Effector memory CD4-positive, alpha-beta T cell (primary cell): ENCODE results near the gene VIPR2.

Source experiments
- DNase-seq, 3 donors: peaks; one replicate each; pipeline ENCODE4 v3.0.0-alpha.2; 2020
- H3K27ac ChIP-seq: 2 replicates; pipeline ENCODE4 v1.7.0; 2013; ENCODE audit warnings: mild to moderate bottlenecking, low read length, moderate library complexity; ENCODE audit not compliant: insufficient read depth, poor library complexity, severe bottlenecking
- H3K27me3 ChIP-seq: replicated peaks from 2 replicates; pipeline ENCODE4 v1.7.0; 2013; ENCODE audit warnings: mild to moderate bottlenecking, low read length; ENCODE audit not compliant: insufficient read depth, control insufficient read depth, poor library complexity, severe bottlenecking
- H3K36me3 ChIP-seq: 2 replicates; pipeline ENCODE4 v1.7.0; 2013; ENCODE audit warnings: mild to moderate bottlenecking, low read length, moderate library complexity; ENCODE audit not compliant: control insufficient read depth, insufficient read depth
- H3K4me1 ChIP-seq: 2 replicates; pipeline ENCODE4 v1.7.0; 2013; ENCODE audit warnings: low read length, mild to moderate bottlenecking; ENCODE audit not compliant: control insufficient read depth, insufficient read depth, poor library complexity, severe bottlenecking
- H3K4me3 ChIP-seq: 2 replicates; pipeline ENCODE4 v1.7.0; 2013; ENCODE audit warnings: low read length, low read depth, mild to moderate bottlenecking; ENCODE audit not compliant: insufficient read depth, poor library complexity, severe bottlenecking
- H3K9me3 ChIP-seq: 2 replicates; pipeline ENCODE4 v1.7.0; 2013; ENCODE audit warnings: mild to moderate bottlenecking, low read length, moderate library complexity; ENCODE audit not compliant: control insufficient read depth

VIPR2 gene

DNA sequence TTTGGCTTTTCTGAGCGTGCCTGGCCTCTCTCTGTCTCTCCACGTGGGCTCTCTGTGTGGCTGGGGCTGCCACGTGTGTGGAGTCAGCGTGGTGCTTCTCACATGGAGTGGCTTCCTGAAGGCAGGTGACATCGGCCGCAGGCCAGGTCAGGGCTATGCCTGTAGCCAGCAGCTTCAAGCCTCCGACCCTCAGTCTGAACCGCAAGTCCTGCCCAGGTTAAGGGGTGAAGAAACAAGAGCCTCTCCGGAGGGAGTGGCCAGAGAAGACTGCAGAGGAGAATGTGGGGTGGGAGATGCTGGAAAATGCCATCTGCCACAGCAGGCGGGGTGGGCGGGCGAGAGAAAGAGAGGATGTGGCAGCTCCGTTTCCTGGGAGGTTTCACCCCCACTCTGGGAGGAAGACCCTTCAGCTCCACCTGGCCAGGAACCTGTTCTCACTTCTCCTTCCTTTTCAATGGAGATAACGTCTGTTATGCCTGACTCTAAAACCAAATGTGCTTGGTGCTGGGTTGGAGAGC, 14.3 kb upstream of the VIPR2 start:
- H3K27ac ChIP-seq, result no peak overlapping the region
- H3K27me3 ChIP-seq, result no peaks in the 10 kb centered on the region
- H3K36me3 ChIP-seq, result no peaks in the 10 kb centered on the region
- H3K9me3 ChIP-seq, result no peaks in the 10 kb centered on the region
- no peaks in the 10 kb centered on the region for H3K4me1 ChIP-seq
- DNase-seq, result no peak
- H3K4me3 ChIP-seq, result no peak overlapping the region

GRCh38 chr7:159158125-159158887, 13.6 kb upstream of the VIPR2 start:
- no peaks in the 10 kb centered on the region for H3K9me3 ChIP-seq
- no peaks in the 10 kb centered on the region for H3K4me1 ChIP-seq
- no peak for DNase-seq
- no peaks in the 10 kb centered on the region for H3K27me3 ChIP-seq
- no peaks in the 10 kb centered on the region for H3K36me3 ChIP-seq
- H3K27ac ChIP-seq, result no peak overlapping the region
- no peak overlapping the region for H3K4me3 ChIP-seq

- no peak overlapping the region for H3K27ac ChIP-seq
- H3K27me3 ChIP-seq, result no peaks in the 10 kb centered on the region
- no peaks in the 10 kb centered on the region for H3K4me1 ChIP-seq
- DNase-seq, result no peak
- no peaks in the 10 kb centered on the region for H3K9me3 ChIP-seq
- no peaks in the 10 kb centered on the region for H3K36me3 ChIP-seq
- H3K4me3 ChIP-seq, result no peak overlapping the region
Measured at GRCh38 chr7:159157714-159158113, 13.0 kb upstream of the VIPR2 start.

DNA sequence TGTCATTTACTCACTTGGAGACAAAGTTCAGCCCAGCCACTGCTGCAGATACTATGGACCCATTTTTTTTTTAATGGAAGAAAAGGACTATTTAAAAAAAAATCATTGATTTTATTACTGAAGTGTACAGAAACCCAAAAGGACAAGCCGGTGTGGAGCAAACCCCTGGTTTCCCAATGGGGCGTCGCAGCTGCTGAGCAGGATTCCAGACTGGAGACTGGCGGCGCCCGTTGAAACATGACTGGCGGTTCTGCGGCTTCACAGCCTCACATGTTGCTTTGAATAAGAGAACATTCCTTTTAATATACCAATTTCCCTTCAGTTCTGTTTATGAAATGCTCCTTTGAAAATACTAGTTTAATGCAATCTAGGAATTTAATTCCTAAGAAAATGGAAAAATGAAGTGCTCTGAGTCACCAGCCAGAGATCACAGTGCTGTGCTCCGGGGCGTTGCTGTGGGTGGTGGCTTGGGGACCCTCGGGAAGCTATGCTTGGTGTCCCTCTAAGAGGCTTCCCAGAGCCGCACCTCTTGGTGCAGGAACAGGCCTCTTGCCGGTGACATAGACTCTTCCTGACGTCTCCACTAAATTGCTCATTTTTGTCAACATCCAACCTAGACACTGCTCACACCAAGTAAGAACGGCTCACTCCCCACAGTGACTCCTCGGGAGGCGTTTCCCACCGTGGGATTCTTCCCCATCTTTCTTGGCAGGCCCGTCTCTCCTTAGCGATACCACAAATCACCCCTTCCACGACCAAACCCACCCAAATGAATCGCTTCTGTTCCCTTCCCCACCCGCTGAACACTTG, 12.0 kb upstream of the VIPR2 start:
- Histone ChIP-seq H3K4me3 (no peak overlapping the region), H3K4me1 (no peaks in the 10 kb centered on the region), H3K27me3 (no peaks in the 10 kb centered on the region), H3K27ac (no peak overlapping the region), H3K9me3 (no peaks in the 10 kb centered on the region), H3K36me3 (no peaks in the 10 kb centered on the region)
- no peak for DNase-seq

- no peaks in the 10 kb centered on the region for H3K27me3 ChIP-seq
- H3K4me1 ChIP-seq, result no peaks in the 10 kb centered on the region
- no peaks in the 10 kb centered on the region for H3K9me3 ChIP-seq
- H3K4me3 ChIP-seq, result no peak overlapping the region
- no peak for DNase-seq
- H3K27ac ChIP-seq, result no peak overlapping the region
- H3K36me3 ChIP-seq, result no peaks in the 10 kb centered on the region
Measured at GRCh38 chr7:159155410-159155809, 10.7 kb upstream of the VIPR2 start.

GRCh38 chr7:159154243-159154642, 9.6 kb upstream of the VIPR2 start:
- Histone ChIP-seq H3K27ac (no peak overlapping the region), H3K4me1 (no peaks in the 10 kb centered on the region), H3K27me3 (no peaks in the 10 kb centered on the region), H3K36me3 (no peaks in the 10 kb centered on the region), H3K9me3 (no peaks in the 10 kb centered on the region), H3K4me3 (no peak overlapping the region)
- no peak for DNase-seq

DNA sequence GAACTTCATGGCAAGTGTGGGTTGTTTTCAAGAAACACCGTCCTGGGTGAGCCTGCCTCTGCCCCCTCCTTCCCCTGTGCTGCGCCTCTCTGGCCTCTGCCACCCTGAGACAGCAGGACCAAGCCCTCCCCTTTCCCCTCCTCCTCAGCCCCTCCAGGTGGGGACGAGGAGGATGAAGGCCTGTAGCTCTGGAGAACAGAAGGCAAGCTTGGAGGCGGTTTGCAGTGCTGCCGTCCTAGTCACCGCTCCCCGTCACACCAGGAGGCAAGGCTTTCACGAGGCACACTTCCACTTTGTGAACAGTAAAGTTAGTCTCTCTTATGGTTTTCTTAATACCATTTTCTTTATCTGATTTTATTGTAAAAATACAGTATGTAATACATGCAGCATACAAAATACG, 8.8 kb upstream of the VIPR2 start:
- Histone ChIP-seq H3K4me1 (no peaks in the 10 kb centered on the region), H3K36me3 (no peaks in the 10 kb centered on the region), H3K27ac (no peak overlapping the region), H3K9me3 (no peaks in the 10 kb centered on the region), H3K27me3 (no peaks in the 10 kb centered on the region), H3K4me3 (no peak overlapping the region)
- DNase-seq, result no peak

GRCh38 chr7:159152816-159153215, 8.1 kb upstream of the VIPR2 start:
- DNase-seq, result no peak
- Histone ChIP-seq H3K4me3 (no peak overlapping the region), H3K4me1 (no peaks in the 10 kb centered on the region), H3K27ac (no peak overlapping the region), H3K27me3 (no peaks in the 10 kb centered on the region), H3K9me3 (no peaks in the 10 kb centered on the region), H3K36me3 (no peaks in the 10 kb centered on the region)

DNA sequence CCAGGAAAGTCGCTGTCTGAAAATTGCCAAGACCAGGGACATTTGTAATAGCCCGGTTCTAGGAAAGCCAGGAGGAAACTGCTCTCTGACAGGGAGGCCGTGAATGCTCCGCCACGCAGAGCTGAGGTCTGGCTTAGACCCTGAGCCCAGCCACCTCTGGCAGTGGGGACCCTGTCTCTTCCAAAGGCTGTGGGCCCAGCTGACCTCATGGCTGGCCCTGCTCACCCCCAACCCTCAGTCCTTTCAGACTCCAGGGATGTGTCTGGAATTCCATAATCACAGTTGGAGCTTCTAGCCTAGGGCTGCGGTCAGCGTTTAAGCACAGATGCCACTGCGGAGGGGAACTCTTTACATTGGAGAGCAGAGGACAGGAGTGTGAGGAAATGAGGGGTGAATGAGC, 6.6 kb upstream of the VIPR2 start:
- Histone ChIP-seq H3K27ac (no peak overlapping the region), H3K27me3 (no peaks in the 10 kb centered on the region), H3K9me3 (no peaks in the 10 kb centered on the region), H3K4me1 (no peaks in the 10 kb centered on the region), H3K4me3 (no peak overlapping the region), H3K36me3 (no peaks in the 10 kb centered on the region)
- no peak for DNase-seq

DNA sequence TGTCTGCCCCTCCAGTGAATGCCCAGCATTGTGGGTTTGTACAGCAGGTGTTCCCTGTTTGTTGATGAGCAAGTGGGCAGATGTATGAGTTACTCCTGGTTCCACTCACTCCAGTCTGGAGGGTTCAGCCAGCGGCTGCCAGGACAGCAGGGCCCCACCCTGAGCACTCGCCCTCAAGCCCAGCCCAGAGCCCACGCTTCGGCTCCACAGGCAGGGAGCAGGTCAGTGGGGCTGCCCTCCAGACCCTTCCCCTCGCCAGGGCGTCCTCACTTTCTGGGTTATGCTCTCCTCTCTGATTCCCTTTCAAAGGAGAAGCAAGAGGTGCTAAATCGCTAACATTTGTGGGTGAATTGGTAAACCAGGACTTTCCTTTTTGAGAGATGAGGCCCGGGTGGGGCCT, 4.8 kb upstream of the VIPR2 start:
- no peaks in the 10 kb centered on the region for H3K27me3 ChIP-seq
- H3K4me1 ChIP-seq, result no peaks in the 10 kb centered on the region
- no peak overlapping the region for H3K4me3 ChIP-seq
- H3K9me3 ChIP-seq, result no peaks in the 10 kb centered on the region
- H3K27ac ChIP-seq, result no peak overlapping the region
- no peak for DNase-seq
- no peaks in the 10 kb centered on the region for H3K36me3 ChIP-seq
